Ishikawa (cell line): ENCODE measurements around the gene ZCCHC24.
A peak's percentile ranks its signal among the peaks of the same experiment; 100 is the strongest.

Experiments used
- CEBPB ChIP-seq: IDR thresholded peaks from 2 replicates; pipeline ENCODE4 v1.6.1; 2012
- CREB1 ChIP-seq: IDR thresholded peaks from 2 replicates; pipeline ENCODE4 v1.6.1; 2012; ENCODE audit warnings: low read depth
- EGR1 ChIP-seq: IDR thresholded peaks from 2 replicates; pipeline ENCODE4 v1.6.1; 2012
- EP300 ChIP-seq: IDR thresholded peaks from 2 replicates; pipeline ENCODE4 v1.6.1; 2012; ENCODE audit warnings: borderline replicate concordance
- FOXM1 ChIP-seq: IDR thresholded peaks from 2 replicates; pipeline ENCODE4 v1.6.1; 2012; ENCODE audit warnings: low read depth, borderline replicate concordance
- NFIC ChIP-seq: IDR thresholded peaks from 2 replicates; pipeline ENCODE4 v1.6.1; 2012
- RAD21 ChIP-seq: IDR thresholded peaks from 2 replicates; pipeline ENCODE4 v1.6.1; 2012; ENCODE audit warnings: low read depth
- TAF1 ChIP-seq: IDR thresholded peaks from 2 replicates; pipeline ENCODE4 v1.6.1; 2012; ENCODE audit warnings: low read depth, mild to moderate bottlenecking
- TCF12 ChIP-seq: IDR thresholded peaks from 2 replicates; pipeline ENCODE4 v1.6.1; 2012; ENCODE audit warnings: low read depth
- TEAD4 ChIP-seq: IDR thresholded peaks from 2 replicates; pipeline ENCODE4 v1.6.1; 2012
- USF1 ChIP-seq: IDR thresholded peaks from 2 replicates; pipeline ENCODE4 v1.6.1; 2012
- YY1 ChIP-seq: IDR thresholded peaks from 2 replicates; pipeline ENCODE4 v1.6.1; 2012; ENCODE audit warnings: low read depth
- ZBTB7A ChIP-seq: IDR thresholded peaks from 2 replicates; pipeline ENCODE4 v1.6.1; 2012; ENCODE audit warnings: low read depth
- TF ChIP-seq, protein P1 (sequence below): IDR thresholded peaks from 2 replicates; pipeline ENCODE4 v1.6.1; 2012
- TF ChIP-seq, protein P2 (sequence below): IDR thresholded peaks from 2 replicates; pipeline ENCODE4 v1.6.1; 2012; ENCODE audit warnings: low read depth, mild to moderate bottlenecking

Gene ZCCHC24

GRCh38 chr10:79405995-79406515, 39.4 kb downstream of the ZCCHC24 start:
- TF ChIP-seq RAD21 (no peak), CEBPB (no peak), EGR1 (no peak), CREB1 (no peak), TEAD4 (no peak), TAF1 (no peak), YY1 (no peak), FOXM1 (no peak), USF1 (no peak), EP300 (no peak)
- TF ChIP-seq, protein P1, sequence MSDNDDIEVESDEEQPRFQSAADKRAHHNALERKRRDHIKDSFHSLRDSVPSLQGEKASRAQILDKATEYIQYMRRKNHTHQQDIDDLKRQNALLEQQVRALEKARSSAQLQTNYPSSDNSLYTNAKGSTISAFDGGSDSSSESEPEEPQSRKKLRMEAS = no peak
- TF ChIP-seq, protein P2, sequence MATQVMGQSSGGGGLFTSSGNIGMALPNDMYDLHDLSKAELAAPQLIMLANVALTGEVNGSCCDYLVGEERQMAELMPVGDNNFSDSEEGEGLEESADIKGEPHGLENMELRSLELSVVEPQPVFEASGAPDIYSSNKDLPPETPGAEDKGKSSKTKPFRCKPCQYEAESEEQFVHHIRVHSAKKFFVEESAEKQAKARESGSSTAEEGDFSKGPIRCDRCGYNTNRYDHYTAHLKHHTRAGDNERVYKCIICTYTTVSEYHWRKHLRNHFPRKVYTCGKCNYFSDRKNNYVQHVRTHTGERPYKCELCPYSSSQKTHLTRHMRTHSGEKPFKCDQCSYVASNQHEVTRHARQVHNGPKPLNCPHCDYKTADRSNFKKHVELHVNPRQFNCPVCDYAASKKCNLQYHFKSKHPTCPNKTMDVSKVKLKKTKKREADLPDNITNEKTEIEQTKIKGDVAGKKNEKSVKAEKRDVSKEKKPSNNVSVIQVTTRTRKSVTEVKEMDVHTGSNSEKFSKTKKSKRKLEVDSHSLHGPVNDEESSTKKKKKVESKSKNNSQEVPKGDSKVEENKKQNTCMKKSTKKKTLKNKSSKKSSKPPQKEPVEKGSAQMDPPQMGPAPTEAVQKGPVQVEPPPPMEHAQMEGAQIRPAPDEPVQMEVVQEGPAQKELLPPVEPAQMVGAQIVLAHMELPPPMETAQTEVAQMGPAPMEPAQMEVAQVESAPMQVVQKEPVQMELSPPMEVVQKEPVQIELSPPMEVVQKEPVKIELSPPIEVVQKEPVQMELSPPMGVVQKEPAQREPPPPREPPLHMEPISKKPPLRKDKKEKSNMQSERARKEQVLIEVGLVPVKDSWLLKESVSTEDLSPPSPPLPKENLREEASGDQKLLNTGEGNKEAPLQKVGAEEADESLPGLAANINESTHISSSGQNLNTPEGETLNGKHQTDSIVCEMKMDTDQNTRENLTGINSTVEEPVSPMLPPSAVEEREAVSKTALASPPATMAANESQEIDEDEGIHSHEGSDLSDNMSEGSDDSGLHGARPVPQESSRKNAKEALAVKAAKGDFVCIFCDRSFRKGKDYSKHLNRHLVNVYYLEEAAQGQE = no peak

GRCh38 chr10:79405221-79405994, 40.0 kb downstream of the ZCCHC24 start:
- peak; percentile 85 for TF ChIP-seq NFIC
- TF ChIP-seq ZBTB7A = no peak

DNA sequence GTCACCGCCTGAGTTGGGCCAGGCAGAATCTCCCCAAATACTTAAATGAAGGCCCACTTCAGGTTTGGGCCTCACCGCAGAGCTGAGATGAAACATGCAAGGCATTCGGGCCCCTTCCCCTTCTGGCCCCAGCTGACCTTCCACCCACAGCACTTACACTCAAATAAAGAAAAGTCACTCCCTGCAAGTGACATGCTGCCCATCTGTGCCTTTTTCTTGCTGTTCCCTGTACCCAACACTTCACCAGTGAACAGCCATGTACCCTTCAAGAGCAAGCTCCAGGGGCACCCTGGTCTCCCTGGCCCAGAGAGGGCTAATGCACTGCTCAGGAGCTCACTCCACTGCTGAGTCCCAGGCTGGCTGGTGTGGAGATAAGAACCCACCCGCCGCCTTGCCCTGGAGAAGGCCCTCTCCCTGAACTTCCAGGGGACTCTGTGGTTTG, 40.7 kb downstream of the ZCCHC24 start:
- TF ChIP-seq, protein P2 = no peak
- TF ChIP-seq TEAD4 (no peak), EGR1 (no peak), RAD21 (no peak), CEBPB (no peak), USF1 (no peak), ZBTB7A (no peak)
- TF ChIP-seq, protein P1 = no peak

- TF ChIP-seq YY1 (no peak), ZBTB7A (no peak), TEAD4 (no peak), TCF12 (no peak), EP300 (no peak), RAD21 (no peak), USF1 (no peak), TAF1 (no peak), NFIC (no peak), EGR1 (no peak)
- TF ChIP-seq, protein P1 = no peak
- TF ChIP-seq, protein P2 = no peak
Observed at GRCh38 chr10:79404231-79404609, 41.2 kb downstream of the ZCCHC24 start.
